T-helper 2 cell (primary cell): ENCODE measurements around the gene MYH2.
"Not testable (repeated sequence)": the region's sequence is repeated elsewhere in the genome, so short reads cannot be mapped to it uniquely, and the experiment has no call there.

ENCODE experiments used
- DNase-seq, 5 experiments: peaks; one replicate each; pipeline versions ENCODE4 v3.0.0 to v3.0.0-alpha.2; 2012 to 2022
- total RNA-seq, 2 donors: gene quantifications; one replicate each; lab custom pipeline; 2026; lab: John Stamatoyannopoulos, UW

MYH2 gene
- total RNA-seq, result 0 reads per million in 2 donors

DNA sequence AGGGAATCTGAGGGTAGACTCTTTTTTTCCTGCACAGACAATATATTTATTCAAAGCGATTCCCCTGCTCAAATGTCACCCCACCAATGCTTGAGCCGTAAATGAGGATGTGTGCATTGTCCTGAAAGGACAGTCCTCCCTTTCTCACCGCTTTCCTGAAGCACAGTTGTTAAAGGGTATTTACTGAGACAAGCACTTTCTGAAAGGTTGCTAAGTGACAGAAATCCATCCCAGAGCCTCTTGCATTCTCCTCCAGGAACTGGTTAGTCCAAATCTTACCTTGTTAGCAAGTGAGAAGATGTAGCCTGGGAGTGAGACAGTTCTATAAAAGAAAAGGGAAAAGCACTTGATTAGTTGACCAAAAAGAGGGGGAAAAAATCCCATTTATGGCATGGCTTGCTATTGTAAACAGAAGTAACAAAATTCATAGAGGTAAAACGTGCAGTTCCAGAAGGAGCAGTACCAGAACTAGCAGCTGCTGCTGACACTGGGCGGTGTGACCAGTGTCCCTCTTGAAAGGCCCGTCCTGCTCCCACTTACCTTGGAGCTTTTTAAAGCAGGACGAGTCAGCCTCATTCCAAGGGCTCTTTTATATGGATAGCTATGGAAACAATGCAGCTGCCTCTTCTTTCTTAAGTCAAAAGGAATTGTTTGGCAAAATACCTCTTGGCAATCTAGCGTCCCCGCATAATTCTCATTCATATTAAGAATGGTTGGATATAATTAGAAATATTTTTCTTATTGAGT lies at the start of gene MYH2:
MYH2 (minus strand) TSS at position 563 of the 747 bp plus-strand sequence. CDS start 1,738 bp downstream, outside the sequence.
- no peak for DNase-seq

DNA sequence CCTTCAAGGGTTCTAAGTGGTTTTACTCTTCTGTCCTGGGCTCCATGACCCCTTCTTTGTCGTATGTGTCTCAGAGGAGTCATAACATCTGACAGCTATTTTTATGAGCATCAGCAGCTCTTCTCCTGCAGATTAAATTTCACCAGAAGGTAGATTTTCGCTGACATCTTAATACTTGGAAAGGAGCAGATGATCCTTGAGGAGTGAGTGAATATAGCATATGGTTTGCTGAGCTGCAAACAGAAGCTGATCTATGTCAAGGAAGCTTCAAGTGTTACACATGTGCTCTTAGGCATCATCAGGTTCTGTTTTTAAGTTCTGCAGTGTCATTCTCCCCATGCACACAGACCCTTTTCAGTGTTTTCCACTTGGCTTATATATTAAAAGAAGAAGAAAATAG lies 49.2 kb upstream of the MYH2 start:
- no peak for DNase-seq

GRCh38 chr17:10589553-10590145 lies 40.2 kb upstream of the MYH2 start:
- no peak for DNase-seq

DNA sequence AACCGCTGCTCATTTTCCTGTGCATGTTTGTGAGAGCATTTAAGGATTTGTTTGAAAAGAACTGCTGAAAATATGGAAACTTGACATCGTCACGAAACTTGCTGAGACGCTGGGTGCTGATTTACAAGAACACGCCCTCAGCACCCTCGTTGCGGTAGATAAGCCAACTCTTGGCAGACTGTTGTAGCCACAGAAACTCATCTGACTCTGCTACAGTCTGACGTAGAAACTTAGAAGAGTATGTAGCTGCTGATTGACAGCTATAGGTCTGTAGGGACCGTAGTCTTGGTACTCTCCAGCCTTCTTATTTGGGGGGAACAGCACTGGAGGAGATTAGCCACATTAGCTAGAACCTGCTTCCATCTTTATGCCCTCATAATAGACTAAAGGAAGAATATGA lies 36.1 kb upstream of the MYH2 start:
- peak in 1 of 5 experiments; percentile 6 for DNase-seq

DNA sequence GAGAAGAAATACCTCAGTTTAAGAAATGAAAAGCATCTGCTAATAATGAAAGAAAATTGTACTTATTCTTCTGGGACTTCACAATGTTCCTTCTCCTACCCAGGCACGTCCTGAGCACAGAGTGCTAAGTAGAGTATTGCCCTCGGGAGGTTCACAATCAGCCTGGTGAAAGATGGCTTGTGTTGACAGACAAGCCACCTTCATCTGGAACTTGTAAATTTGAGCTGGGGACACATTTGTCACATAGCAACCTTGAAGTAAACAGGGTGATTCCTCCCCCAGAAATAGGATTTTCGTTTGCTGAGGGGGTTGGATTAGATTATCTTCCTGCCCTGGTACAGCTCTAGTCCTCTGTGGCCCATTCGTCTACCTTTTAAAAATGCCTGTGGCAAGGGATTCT lies 34.4 kb upstream of the MYH2 start:
- DNase-seq, result no peak

- no peak for DNase-seq
Measured at GRCh38 chr17:10579270-10579669, 29.8 kb upstream of the MYH2 start.

GRCh38 chr17:10574324-10574723 lies 24.9 kb upstream of the MYH2 start:
- DNase-seq, result no peak

DNA sequence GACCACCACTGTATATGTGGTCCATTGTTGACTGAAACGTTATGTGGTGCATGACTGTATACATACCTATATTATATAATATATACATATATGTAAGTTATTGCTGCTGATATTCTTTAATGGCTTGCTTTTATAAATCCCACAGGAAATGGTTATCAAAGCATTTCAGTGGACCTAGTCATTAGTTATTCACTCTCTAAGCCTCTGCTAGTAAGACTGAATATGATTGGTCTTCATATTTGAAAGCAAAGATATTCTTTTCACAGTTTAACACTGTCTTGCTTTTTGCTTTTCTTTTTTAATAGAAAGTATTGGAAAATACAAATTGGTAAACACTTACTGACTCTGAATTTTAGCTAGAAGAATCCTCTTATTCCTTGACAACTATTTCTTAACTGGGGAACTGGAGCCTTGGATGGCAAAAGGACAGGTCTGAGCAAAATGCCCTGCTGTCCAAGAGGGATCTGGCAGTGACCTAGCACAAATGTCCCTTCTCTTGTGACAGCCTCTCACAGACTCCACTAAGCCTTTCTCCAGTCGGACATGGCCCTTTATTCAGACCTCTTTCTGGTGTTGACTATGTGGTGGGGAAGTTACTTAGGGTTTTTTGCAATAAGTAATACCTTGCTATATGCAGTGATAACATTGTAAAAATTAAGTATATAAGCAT lies 14.7 kb upstream of the MYH2 start:
- no peak for DNase-seq

DNA sequence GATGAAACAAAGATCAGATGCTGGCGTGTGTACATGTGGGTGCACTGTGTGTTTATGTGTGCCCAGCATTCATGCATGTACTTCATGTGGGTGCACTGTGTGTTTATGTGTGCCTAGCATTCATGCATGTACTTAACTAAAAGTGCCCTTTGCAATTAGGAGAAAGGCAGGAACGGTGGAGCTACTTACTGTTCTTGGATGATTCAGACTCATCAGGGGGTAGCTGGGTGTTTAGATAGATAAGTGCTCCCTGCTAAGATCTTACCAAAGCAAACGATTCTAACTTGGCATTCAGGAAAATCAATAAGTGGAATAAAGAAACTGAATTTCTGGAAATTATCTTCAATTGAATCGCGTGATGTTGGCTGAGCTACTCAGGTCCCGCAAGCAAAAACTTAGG lies 8.6 kb upstream of the MYH2 start:
- DNase-seq, result no peak

DNA sequence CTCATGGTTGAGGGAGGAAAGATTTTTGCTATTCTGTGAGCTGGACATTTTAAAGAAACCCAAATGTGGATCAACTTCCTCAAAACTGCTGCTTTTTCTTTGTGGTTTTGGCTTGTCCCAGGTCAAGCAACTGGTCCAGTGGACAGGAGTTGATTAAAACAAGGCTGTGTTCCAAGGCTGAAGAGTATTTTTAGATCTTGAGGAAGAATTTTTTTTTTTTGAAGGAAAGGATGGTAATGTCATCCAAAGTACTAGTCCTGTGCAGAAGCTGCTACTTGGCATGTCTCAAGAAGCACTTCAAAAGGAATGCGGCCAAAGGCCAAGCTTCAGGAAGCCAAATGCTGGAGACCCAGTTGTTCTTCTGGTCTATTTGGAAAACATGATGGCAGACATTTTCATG lies 8.0 kb upstream of the MYH2 start:
- no peak for DNase-seq

GRCh38 chr17:10556301-10557005 lies 7.0 kb upstream of the MYH2 start:
- no peak for DNase-seq

- no peak for DNase-seq
Measured at GRCh38 chr17:10550014-10550413, 556 bp upstream of the MYH2 start.

- DNase-seq, result no peak
Measured at GRCh38 chr17:10547351-10547750, 2.1 kb downstream of the MYH2 start.

DNA sequence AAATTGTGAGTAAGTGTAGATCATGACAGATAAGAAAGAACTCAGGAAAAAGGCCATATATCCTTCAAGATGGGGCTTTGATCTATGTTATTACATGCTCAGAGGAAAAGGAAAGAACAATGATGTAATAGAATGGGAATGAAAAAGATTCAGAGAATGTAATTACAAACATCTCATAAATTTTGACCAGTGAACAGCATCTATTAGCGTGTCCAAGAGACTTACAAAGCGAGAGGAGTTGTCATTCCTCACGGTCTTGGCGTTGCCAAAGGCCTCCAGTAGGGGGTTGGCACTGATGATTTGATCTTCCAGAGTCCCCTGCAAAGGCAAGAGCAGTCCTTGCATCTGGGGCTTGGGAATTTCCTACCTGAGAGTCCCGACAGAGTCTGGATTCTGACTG lies 6.0 kb downstream of the MYH2 start:
- DNase-seq, result not testable (repeated sequence)

GRCh38 chr17:10541179-10541578 lies 8.3 kb downstream of the MYH2 start:
- DNase-seq, result not testable (repeated sequence)

DNA sequence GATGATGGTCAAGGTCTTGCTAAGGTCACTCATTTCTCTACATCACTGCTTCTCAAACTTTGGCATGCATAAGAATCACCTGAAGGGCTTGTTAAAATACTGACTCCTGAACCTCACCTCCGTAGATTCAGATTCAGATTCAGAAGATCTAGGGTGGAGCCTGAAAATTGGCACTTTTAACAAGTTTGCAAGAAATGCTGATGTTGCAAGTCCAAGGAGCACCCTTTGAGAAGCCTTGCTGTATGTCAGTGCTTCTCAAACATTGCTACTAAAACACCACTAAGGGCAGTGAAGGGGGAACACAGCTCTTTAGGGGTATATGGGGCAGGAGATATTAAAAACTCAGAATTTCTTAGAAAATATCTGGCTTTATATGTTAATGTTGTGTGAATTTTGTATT lies 17.4 kb downstream of the MYH2 start:
- DNase-seq, result no peak

DNA sequence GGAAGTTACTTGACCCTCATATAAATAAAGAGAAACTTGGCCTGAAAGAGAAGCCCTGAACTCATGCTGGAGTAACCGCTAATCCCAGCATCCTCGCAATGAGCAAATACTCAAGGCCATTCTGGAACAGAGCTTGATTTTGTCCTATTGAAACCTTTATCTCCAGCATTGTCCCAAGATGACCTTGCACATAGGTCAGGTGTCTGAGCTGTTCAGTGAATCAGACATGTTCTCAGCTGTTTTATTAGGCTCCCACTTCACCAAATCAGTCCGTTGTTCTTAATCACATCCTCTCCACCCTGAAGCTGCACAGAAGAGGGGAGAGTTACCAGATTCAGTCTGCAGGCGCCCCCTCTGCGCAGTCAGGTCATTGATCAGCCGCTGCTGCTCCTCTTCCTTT lies 22.0 kb downstream of the MYH2 start:
- DNase-seq, result no peak

DNA sequence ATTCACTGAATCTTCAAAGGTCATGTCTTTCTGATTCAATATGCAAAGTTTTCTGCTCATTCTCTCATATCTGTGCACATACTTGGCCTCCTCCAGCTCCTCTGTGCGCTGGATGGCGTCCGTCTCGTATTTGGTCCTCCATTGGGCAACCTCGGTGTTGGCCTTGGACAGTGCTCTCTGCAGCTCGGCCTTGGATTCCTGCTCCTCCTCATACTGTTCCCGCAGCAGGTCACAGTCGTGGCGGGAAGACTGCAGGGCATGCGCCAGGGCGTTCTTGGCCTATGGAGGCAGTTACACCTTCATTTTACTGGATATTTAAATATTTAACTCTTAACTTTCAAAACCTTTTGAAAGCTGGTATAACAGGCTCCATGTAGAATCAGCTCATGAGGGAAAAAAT lies 22.9 kb downstream of the MYH2 start:
- no peak for DNase-seq

DNA sequence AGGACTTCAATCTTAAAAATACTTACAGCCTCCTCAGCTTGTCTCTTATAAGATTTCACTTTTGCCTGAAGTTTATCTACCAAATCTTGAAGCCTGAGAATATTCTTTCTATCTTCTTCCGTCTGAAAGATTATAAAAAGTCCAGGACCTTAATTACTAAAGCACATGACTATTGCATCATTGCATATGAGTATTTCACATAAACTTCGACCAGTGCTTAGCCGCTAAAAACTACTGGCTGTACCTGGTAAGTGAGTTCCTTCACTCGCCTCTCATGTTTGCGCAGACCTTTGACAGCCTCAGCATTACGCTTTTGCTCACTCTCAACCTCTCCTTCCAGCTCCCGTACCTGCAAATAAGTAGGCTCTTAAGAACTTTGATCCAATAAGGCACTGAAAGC lies 26.4 kb downstream of the MYH2 start:
- no peak for DNase-seq

- no peak for DNase-seq
Measured at GRCh38 chr17:10521949-10522348, 27.5 kb downstream of the MYH2 start.

GRCh38 chr17:10518271-10519037 lies 31.0 kb downstream of the MYH2 start, which contains the start of gene MYH1:
Gene MYH1, minus strand, starts transcription at chr17:10518542. Its CDS starts 1,900 bp downstream, at chr17:10516642.
- DNase-seq, result no peak

DNA sequence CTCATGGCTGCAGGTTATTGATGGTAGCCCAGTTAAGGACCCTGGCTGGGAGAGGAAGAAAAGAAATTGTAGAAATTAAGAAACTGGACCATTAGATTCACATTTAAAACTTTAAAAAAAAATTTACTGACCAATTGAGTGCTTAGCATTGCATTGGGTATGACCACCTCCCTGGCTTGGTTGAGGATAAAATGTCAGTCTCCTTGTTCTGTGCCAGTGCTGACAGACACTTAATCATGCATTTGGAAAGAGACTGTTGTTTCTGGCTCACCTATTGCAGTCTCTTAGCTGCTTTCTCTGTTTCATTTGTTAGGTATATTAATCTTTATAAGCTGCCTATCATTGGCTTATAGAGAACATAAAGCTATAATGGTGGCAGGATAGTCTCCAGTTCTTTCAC lies 32.8 kb downstream of the MYH2 start:
- DNase-seq, result no peak
